Keratinocyte (primary cell): ENCODE results near the gene FNDC4.

ENCODE experiments used
- EZH2 ChIP-seq: IDR thresholded peaks from one replicate; pipeline ENCODE4 v1.6.1; 2012; ENCODE audit warnings: inconsistent platforms, mild to moderate bottlenecking, low read length, moderate library complexity
- TF ChIP-seq, protein P1 (sequence below), 3 experiments: IDR thresholded peaks in 1 of 3; conservative IDR thresholded peaks in 1 of 3; optimal IDR thresholded peaks in 1 of 3; 2 replicates in 2 of 3; 3 replicates in 1 of 3; pipeline versions ENCODE3 to v1.5.1; 2011; ENCODE audit warnings: low read length in 3 of 3, mild to moderate bottlenecking in 3 of 3, moderate library complexity in 2 of 3, control low read depth in 1 of 3, inconsistent platforms in 1 of 3; ENCODE audit not compliant: insufficient read depth in 2 of 3; ENCODE audit errors: extremely low read depth in 1 of 3

DNA sequence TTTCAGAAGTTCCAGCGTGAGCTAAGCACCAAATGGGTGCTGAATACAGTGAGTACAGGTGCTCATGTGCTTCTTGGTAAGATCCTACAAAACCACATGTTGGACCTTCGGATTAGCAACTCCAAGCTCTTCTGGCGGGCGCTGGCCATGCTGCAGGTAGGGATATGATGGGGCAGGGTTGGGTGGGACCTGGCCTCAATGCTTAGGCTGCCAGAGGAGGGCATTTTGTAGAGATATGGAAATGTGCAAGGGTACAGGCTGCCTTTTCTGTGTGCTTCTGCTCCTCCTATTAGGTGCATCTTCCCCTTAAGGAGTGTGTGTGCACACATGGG is 23.7 kb upstream of the FNDC4 start:
- TF ChIP-seq, protein P1, sequence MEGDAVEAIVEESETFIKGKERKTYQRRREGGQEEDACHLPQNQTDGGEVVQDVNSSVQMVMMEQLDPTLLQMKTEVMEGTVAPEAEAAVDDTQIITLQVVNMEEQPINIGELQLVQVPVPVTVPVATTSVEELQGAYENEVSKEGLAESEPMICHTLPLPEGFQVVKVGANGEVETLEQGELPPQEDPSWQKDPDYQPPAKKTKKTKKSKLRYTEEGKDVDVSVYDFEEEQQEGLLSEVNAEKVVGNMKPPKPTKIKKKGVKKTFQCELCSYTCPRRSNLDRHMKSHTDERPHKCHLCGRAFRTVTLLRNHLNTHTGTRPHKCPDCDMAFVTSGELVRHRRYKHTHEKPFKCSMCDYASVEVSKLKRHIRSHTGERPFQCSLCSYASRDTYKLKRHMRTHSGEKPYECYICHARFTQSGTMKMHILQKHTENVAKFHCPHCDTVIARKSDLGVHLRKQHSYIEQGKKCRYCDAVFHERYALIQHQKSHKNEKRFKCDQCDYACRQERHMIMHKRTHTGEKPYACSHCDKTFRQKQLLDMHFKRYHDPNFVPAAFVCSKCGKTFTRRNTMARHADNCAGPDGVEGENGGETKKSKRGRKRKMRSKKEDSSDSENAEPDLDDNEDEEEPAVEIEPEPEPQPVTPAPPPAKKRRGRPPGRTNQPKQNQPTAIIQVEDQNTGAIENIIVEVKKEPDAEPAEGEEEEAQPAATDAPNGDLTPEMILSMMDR (optimal IDR thresholded peaks at IDR 0.05 in 1 of 3, IDR thresholded peaks at IDR 0.05 in 1 of 3, conservative IDR thresholded peaks at IDR 0.05 in 1 of 3; ENCODE audit: extremely low read depth in 1 of 3, insufficient read depth in 2 of 3, low read length in 3 of 3) = no peak
- no peak for TF ChIP-seq EZH2
